Measurements from ENCODE around the gene RAB3C.
A peak's percentile ranks its signal among the peaks of the same experiment; 100 is the strongest.
"Not testable (repeated sequence)": the region's sequence is repeated elsewhere in the genome, so short reads cannot be mapped to it uniquely, and the experiment has no call there.

Gene RAB3C

GRCh38 chr5:58582803-58583491, at the start of gene RAB3C:
Gene RAB3C (plus strand): TSS chr5:58583075. CDS start chr5:58583209, 134 bp downstream.
- DNase-seq: peak; percentile 95

GRCh38 chr5:58541935-58542334, 40.9 kb upstream of the RAB3C start:
- not testable (repeated sequence) for DNase-seq

- DNase-seq: peak; percentile 41
Measured at GRCh38 chr5:58542709-58543108, 40.2 kb upstream of the RAB3C start.

GRCh38 chr5:58543723-58544122, 39.2 kb upstream of the RAB3C start:
- DNase-seq: no peak

- no peak for DNase-seq
Measured at GRCh38 chr5:58544195-58544594, 38.7 kb upstream of the RAB3C start.

GRCh38 chr5:58544926-58545325, 37.9 kb upstream of the RAB3C start:
- no peak for DNase-seq

- DNase-seq: no peak
Measured at GRCh38 chr5:58545912-58546311, 37.0 kb upstream of the RAB3C start.

GRCh38 chr5:58548068-58548467, 34.8 kb upstream of the RAB3C start:
- DNase-seq: no peak

- DNase-seq: no peak
Measured at GRCh38 chr5:58551492-58551891, 31.4 kb upstream of the RAB3C start.

GRCh38 chr5:58557665-58558338, 25.1 kb upstream of the RAB3C start:
- DNase-seq: not testable (repeated sequence)

GRCh38 chr5:58563016-58563700, 19.7 kb upstream of the RAB3C start:
- not testable (repeated sequence) for DNase-seq

GRCh38 chr5:58564043-58564832, 18.6 kb upstream of the RAB3C start:
- DNase-seq: not testable (repeated sequence)

GRCh38 chr5:58565033-58565432, 17.8 kb upstream of the RAB3C start:
- no peak for DNase-seq

GRCh38 chr5:58571501-58571900, 11.4 kb upstream of the RAB3C start:
- no peak for DNase-seq

GRCh38 chr5:58572973-58573372, 9.9 kb upstream of the RAB3C start:
- not testable (repeated sequence) for DNase-seq

GRCh38 chr5:58579781-58580180, 3.1 kb upstream of the RAB3C start:
- DNase-seq: no peak

- DNase-seq: peak; percentile 83
Measured at GRCh38 chr5:58582019-58582802, 664 bp upstream of the RAB3C start.

- DNase-seq: no peak
Measured at GRCh38 chr5:58595952-58596351, 13.1 kb downstream of the RAB3C start.

- no peak for DNase-seq
Measured at GRCh38 chr5:58598440-58598839, 15.6 kb downstream of the RAB3C start.

- DNase-seq: no peak
Measured at GRCh38 chr5:58599217-58599616, 16.3 kb downstream of the RAB3C start.

GRCh38 chr5:58600613-58601012, 17.7 kb downstream of the RAB3C start:
- DNase-seq: not testable (repeated sequence)

GRCh38 chr5:58602889-58603288, 20.0 kb downstream of the RAB3C start:
- not testable (repeated sequence) for DNase-seq
